Lower lobe of right lung (tissue), 2 donors: Measurements from ENCODE around the gene GRIP2. TPM values are rescaled to one million over a fixed set of nuclear protein-coding genes. Genes with fewer than 3 reads are reported as not detected.
A peak's percentile ranks its signal among the peaks of the same experiment; 100 is the strongest.

Experiments
- ATAC-seq, 2 donors: fragments of 200-7000 bp; cut with Tn5 transposase; one replicate each; pipeline ENCODE4 v1.9.1; 2020 to 2022; ENCODE audit warnings: mild to moderate bottlenecking in 2 of 2, moderate library complexity in 2 of 2
- DNase-seq: peaks from one replicate; pipeline ENCODE4 v3.0.0-alpha.2; 2020
- H3K27ac ChIP-seq: fragments of 200-600 bp; one replicate; pipeline ENCODE4 v1.8.0; 2022
- H3K27me3 ChIP-seq: fragments of 200-600 bp; one replicate; pipeline ENCODE4 v1.8.0; 2022; ENCODE audit warnings: low read depth
- H3K36me3 ChIP-seq: fragments of 200-600 bp; one replicate; pipeline ENCODE4 v1.8.0; 2022; ENCODE audit warnings: mild to moderate bottlenecking
- H3K4me1 ChIP-seq: fragments of 200-600 bp; one replicate; pipeline ENCODE4 v1.8.0; 2022
- H3K4me3 ChIP-seq: fragments of 200-600 bp; one replicate; pipeline ENCODE4 v1.8.0; 2022; ENCODE audit warnings: mild to moderate bottlenecking
- H3K9me3 ChIP-seq: fragments of 200-600 bp; one replicate; pipeline ENCODE4 v1.8.0; 2022
- intact Hi-C: fragments of 100-400 bp; cut with DNase I; formaldehyde crosslinking; loops from one replicate; pipeline ENCODE4 v1.11.0; 2022
- total RNA-seq: library from RNA; stranded (reverse); fragmentation: NEBNext Ultra II Directional; extraction: Animal tissue kit (Norgen Biotek cat#: 25700); gene quantifications from one replicate; pipeline ENCODE4 v1.2.1, GENCODE V29; 2021
- TF ChIP-seq, protein P1 (sequence below): fragments of 200-600 bp; IDR thresholded peaks from one replicate; pipeline ENCODE4 v1.8.0; 2022; ENCODE audit warnings: antibody characterized with exemption, mild to moderate bottlenecking
- donor health status: DM: no; HTN: yes; CAD: no; lungs with severe emphysema.

The GRIP2 gene
- total RNA-seq, 1 donor from 2014 or later = 1.1 TPM

DNA sequence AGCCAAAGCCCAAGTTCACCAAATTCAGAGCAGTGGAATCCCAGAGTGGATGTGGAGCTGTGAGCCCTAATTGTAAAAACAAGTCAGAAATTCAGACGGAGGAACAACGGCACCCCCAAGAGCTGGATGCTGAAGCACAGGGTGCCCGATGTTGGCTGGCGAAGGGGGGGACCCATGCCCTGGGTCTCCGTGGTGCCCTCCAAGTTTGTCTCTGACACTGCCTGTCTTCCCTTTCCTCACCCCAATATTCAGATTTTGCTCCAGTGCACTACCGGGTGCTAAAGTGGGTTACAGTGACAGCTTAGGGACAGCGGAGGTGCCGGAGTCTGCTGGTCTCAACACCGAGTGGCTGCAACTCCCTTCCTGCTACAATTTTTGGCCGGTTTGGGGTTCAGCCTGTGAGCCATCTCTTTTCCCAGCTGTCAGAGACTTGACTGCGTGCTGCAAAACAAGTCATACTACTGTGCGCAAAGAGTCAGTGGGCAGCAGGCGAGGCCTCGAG is 6.6 kb downstream of the GRIP2 start:
- TF ChIP-seq, protein P1, sequence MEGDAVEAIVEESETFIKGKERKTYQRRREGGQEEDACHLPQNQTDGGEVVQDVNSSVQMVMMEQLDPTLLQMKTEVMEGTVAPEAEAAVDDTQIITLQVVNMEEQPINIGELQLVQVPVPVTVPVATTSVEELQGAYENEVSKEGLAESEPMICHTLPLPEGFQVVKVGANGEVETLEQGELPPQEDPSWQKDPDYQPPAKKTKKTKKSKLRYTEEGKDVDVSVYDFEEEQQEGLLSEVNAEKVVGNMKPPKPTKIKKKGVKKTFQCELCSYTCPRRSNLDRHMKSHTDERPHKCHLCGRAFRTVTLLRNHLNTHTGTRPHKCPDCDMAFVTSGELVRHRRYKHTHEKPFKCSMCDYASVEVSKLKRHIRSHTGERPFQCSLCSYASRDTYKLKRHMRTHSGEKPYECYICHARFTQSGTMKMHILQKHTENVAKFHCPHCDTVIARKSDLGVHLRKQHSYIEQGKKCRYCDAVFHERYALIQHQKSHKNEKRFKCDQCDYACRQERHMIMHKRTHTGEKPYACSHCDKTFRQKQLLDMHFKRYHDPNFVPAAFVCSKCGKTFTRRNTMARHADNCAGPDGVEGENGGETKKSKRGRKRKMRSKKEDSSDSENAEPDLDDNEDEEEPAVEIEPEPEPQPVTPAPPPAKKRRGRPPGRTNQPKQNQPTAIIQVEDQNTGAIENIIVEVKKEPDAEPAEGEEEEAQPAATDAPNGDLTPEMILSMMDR = no peak
- intact Hi-C loops = no loop called here
- H3K27ac ChIP-seq = no peak overlapping the region
- no peak for ATAC-seq
- H3K4me3 ChIP-seq = no peak overlapping the region
- H3K27me3 ChIP-seq = peaks cover 8% of the 10 kb centered on the region
- H3K4me1 ChIP-seq = no peaks in the 10 kb centered on the region
- peak; percentile 11 for DNase-seq
- H3K9me3 ChIP-seq = no peaks in the 10 kb centered on the region
- no peaks in the 10 kb centered on the region for H3K36me3 ChIP-seq

DNA sequence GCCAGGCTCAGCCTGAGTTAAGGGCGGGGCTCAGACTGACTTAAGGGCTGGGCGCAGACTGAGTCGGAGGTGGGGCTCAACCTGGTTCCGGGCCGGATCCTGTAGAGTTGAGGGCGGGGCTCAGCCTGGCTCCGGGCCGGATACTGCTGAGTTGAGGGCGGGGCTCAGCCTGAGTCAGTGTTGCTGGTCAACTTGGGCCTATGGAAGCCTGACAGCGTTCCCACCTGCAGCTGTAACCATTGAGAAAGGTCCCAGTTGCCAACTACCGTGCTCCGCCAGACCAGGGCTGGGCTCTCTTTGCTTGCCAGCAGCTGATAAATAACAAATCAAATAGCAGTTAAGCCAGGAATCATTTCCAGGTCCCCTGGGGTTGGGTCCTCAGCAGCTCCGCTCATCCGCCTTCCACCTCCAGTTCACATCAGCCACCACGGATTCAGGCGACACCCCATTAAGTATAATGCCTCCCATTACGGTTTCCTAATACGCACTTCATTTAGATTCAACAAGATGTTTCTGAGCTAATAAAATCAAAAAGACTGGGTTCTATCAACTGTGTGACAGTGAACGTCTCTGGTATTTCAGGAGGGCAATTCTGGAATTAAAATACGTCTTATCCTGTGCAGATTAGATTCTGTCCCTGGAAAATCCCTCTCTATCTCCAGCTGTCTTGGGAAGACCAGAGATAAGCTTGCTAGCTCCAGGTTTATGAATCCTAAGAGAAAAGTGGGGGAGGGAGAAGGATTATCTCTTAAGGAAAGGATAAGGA is 7.3 kb downstream of the GRIP2 start:
- TF ChIP-seq, protein P1 = no peak
- ATAC-seq (peak; percentile 59 to 69), DNase-seq (no peak)
- no peak overlapping the region for H3K27ac ChIP-seq
- no peaks in the 10 kb centered on the region for H3K9me3 ChIP-seq
- H3K36me3 ChIP-seq = no peaks in the 10 kb centered on the region
- no peak overlapping the region for H3K4me3 ChIP-seq
- no peaks in the 10 kb centered on the region for H3K4me1 ChIP-seq
- H3K27me3 ChIP-seq = peaks cover 8% of the 10 kb centered on the region
- intact Hi-C loops = no loop called here

DNA sequence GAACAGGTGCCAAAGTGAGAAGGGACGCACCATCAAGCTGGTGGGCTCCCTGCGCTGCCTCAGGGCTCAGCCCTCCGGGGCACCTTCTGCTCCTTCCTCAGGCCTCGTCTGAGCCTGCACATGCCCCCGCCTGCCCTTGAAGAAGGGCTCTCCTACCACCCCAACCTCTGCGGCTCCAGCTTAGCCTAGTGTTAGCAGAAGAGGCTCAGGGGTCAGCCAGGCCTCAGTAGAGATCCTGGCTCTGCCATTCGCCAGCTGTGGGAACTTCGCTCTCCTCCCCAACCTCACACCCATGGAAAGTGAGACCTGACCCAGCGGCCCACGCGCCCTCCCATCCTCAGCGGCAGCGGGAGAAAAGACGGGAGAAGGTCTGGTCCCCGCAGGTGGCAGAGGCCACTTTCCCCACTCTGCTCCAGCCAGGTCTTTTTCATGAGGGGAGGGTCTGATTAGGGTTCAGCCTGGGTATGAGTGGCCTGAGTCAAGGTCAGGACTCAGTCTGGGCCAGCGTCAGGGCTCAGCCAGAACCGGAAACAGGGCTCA is 8.2 kb downstream of the GRIP2 start:
- no peaks in the 10 kb centered on the region for H3K36me3 ChIP-seq
- ATAC-seq (no peak), DNase-seq (peak; percentile 28)
- H3K4me1 ChIP-seq = no peaks in the 10 kb centered on the region
- no peak overlapping the region for H3K27ac ChIP-seq
- intact Hi-C loops = no loop called here
- H3K9me3 ChIP-seq = no peaks in the 10 kb centered on the region
- no peak overlapping the region for H3K4me3 ChIP-seq
- TF ChIP-seq, protein P1 = no peak
- peaks cover 8% of the 10 kb centered on the region for H3K27me3 ChIP-seq

DNA sequence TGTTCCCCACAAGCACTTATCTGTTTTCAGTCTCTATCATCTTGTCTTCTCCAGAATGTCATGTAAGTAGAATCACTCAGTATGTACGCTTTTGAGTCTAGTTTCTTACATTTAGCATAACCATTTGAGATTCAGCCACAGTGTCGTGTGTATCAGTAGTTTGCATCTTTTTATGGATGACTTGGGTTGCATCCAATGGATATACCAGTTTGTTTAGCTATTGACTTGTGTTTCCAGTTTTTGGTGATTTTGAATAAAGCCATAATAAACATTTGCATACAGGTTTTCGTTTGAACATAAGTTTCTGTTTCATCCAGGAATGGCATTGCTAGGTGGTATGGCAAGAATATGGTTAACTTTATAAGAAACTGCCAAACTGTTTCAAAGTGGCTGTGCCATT is 12.1 kb downstream of the GRIP2 start:
- no peak for DNase-seq
- intact Hi-C loops = no loop called here
- Histone ChIP-seq H3K9me3 (no peaks in the 10 kb centered on the region), H3K36me3 (no peaks in the 10 kb centered on the region), H3K4me3 (no peak overlapping the region), H3K4me1 (peaks cover 3% of the 10 kb centered on the region), H3K27ac (no peak overlapping the region), H3K27me3 (no peaks in the 10 kb centered on the region)
- TF ChIP-seq, protein P1 = no peak
- ATAC-seq = no peak

DNA sequence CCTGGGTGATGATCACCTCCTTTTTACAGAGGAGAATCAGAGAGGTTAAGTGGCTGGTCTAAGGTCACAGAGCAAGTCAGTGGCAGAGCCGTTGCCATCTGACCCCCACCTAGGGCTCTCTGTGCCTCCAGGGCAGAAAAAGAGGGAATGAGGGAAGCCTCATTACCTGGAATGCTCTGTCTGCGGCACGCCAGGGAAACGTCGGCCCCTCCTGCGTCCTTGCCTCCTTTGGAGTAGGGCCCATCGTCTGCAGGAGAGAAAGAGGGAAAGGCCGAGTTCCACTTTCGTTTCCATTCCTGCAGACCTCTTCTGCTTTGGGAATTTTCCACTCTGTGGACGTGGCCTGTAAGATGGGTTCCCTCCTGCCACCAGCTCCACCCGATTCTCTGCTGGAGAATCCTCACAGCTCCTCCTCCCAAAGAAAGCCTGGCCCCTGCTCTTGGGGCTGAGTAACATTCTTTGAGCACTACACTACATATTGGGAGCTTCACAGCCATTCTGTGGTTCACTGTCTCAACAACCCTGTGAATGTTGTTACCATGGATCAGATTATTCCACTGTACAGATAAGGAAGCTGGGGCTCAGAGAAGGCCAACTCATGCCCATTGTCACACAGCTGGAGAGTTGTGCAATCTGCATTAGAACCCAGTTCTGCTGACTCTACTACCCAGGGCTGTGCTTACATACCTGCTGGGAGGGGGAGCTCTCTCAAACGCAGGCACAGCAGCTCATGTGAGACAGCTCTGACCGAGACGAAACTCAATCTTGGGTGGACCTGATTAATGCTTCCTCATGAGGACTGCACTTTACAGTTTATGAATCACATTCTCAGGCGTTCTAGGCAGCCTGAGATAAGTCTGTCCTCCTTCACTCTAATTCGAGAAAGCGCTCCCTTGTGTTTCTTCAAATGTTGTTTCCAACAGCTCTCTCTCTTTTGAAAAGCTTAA is 14.2 kb downstream of the GRIP2 start:
- Histone ChIP-seq H3K9me3 (no peaks in the 10 kb centered on the region), H3K36me3 (no peaks in the 10 kb centered on the region), H3K4me1 (peaks cover 3% of the 10 kb centered on the region), H3K27me3 (no peaks in the 10 kb centered on the region), H3K4me3 (peak overlapping the region; percentile 23), H3K27ac (peak overlapping the region; percentile 3)
- DNase-seq (peak; percentile 29), ATAC-seq (peak; percentile 10 to 18)
- TF ChIP-seq, protein P1 = no peak
- intact Hi-C loops = no loop called here
